ENCODE measurements around the gene FAM83E. TPM values are rescaled to one million over a fixed set of nuclear protein-coding genes. Genes with fewer than 3 reads are reported as not detected.

FAM83E gene
- total and polyA plus RNA-seq, 2 donors (not counting 1 experiment from before 2014, with no cell fraction given), result 0.15 to 4.1 TPM

GRCh38 chr19:48648134-48648533 lies 33.3 kb upstream of the FAM83E start:
- Histone ChIP-seq H3K27me3 (replicated peaks in 1 of 4; ENCODE audit: control extremely low read depth in 1 of 4, control insufficient read depth in 3 of 4, insufficient read depth in 4 of 4, low read length in 3 of 4) (no peaks in the 10 kb centered on the region), H3K4me2 (replicated peaks; ENCODE audit: low read depth, low read length, poor library complexity, severe bottlenecking) (no peak overlapping the region), H3K9me3 (ENCODE audit: control extremely low read depth in 1 of 3, control insufficient read depth in 2 of 3, insufficient read depth in 1 of 3, low read length in 2 of 3) (peaks cover 0 to 8% (median 0%) of the 10 kb centered on the region in 3 donors), H2AFZ (ENCODE audit: insufficient read depth, low read depth, low read length, poor library complexity, severe bottlenecking) (no peak overlapping the region), H3K9ac (ENCODE audit: low read length) (no peak overlapping the region), H3K79me2 (ENCODE audit: control insufficient read depth, insufficient read depth, low read length) (peaks cover 26% of the 10 kb centered on the region), H3K27ac (ENCODE audit: low read length in 2 of 2) (peak overlapping the region in 1 of 2 donors; percentile 48), H3K4me3 (ENCODE audit: control extremely low read depth in 1 of 5, extremely low read depth in 1 of 5, insufficient read depth in 1 of 5, low read depth in 2 of 5, low read length in 4 of 5) (no peak overlapping the region), H3K4me1 (ENCODE audit: control insufficient read depth in 2 of 2, insufficient read depth in 2 of 2, low read length in 2 of 2) (peaks cover 23 to 48% of the 10 kb centered on the region in 2 donors), H3K36me3 (replicated peaks in 1 of 2; ENCODE audit: control extremely low read depth in 1 of 2, control insufficient read depth in 1 of 2, extremely low read depth in 1 of 2, insufficient read depth in 2 of 2, low read length in 1 of 2) (no peaks in the 10 kb centered on the region), H4K20me1 (ENCODE audit: control insufficient read depth, insufficient read depth, low read length, poor library complexity, severe bottlenecking) (no peaks in the 10 kb centered on the region)
- POLR2A ChIA-PET, result interaction anchor here (0.6 to 1.2 kb wide), 4 partner anchors 10 to 317 kb away, joined by 5 to 12 read pairs (median 8); partner anchors contain the start of gene FTL
- TF ChIP-seq CTCF (IDR thresholded peaks at IDR 0.05) (no peak), EZH2 (IDR thresholded peaks at IDR 0.05; ENCODE audit: borderline replicate concordance, insufficient read depth, low read depth, low read length, poor library complexity, severe bottlenecking) (no peak)
- peaks cover 52% of the 10 kb centered on the region for H3K4me1 Mint-ChIP-seq
- H3K27me3 Mint-ChIP-seq, result no peaks in the 10 kb centered on the region
- H3K27ac Mint-ChIP-seq, result peak overlapping the region; percentile 87
- H3K4me3 Mint-ChIP-seq, result peak overlapping the region; percentile 59
- no peak for ATAC-seq (ENCODE audit: low read depth)
- H3K9me3 Mint-ChIP-seq (ENCODE audit: insufficient read depth), result no peaks in the 10 kb centered on the region
- WGBS (ENCODE audit: insufficient coverage), result no CpG with 5 or more reads among the region's 2 CpGs
- intact Hi-C loops (cut with micrococcal nuclease), result no loop called here
- CTCF ChIA-PET, result interaction anchor here (0.7 to 2.7 kb wide), 6 partner anchors 14 to 629 kb away, joined by 3 to 20 read pairs (median 4); no protein-coding TSS in a partner anchor
- no peak for DNase-seq

GRCh38 chr19:48646722-48647216 lies 31.9 kb upstream of the FAM83E start:
- no peak for TF ChIP-seq CTCF (IDR thresholded peaks at IDR 0.05)
- TF ChIP-seq EZH2 (IDR thresholded peaks at IDR 0.05; ENCODE audit: borderline replicate concordance, insufficient read depth, low read depth, low read length, poor library complexity, severe bottlenecking), result no peak
- no peak for ATAC-seq (ENCODE audit: low read depth)
- H2AFZ ChIP-seq (ENCODE audit: insufficient read depth, low read depth, low read length, poor library complexity, severe bottlenecking), result peak overlapping the region; percentile 97
- H3K27ac Mint-ChIP-seq, result peak overlapping the region; percentile 92
- H3K36me3 ChIP-seq (replicated peaks in 1 of 2; ENCODE audit: control extremely low read depth in 1 of 2, control insufficient read depth in 1 of 2, extremely low read depth in 1 of 2, insufficient read depth in 2 of 2, low read length in 1 of 2), result no peaks in the 10 kb centered on the region
- H3K9ac ChIP-seq (ENCODE audit: low read length), result peak overlapping the region; percentile 87
- peaks cover 49% of the 10 kb centered on the region for H3K4me1 Mint-ChIP-seq
- H3K27me3 ChIP-seq (replicated peaks in 1 of 4; ENCODE audit: control extremely low read depth in 1 of 4, control insufficient read depth in 3 of 4, insufficient read depth in 4 of 4, low read length in 3 of 4), result no peaks in the 10 kb centered on the region
- 0% methylated on average over 5 of the region's 10 CpGs for WGBS (ENCODE audit: insufficient coverage)
- peaks cover 38% of the 10 kb centered on the region for H3K79me2 ChIP-seq (ENCODE audit: control insufficient read depth, insufficient read depth, low read length)
- POLR2A ChIA-PET, result interaction anchor here (0.6 to 2.4 kb wide), 8 partner anchors 9 to 347 kb away, joined by 3 to 22 read pairs (median 8); partner anchors contain the start of genes DBP, GYS1, RPL18 and RUVBL2
- peak overlapping the region; percentile 74 to 80 for H3K27ac ChIP-seq (ENCODE audit: low read length in 2 of 2)
- no peaks in the 10 kb centered on the region for H3K27me3 Mint-ChIP-seq
- H3K4me3 Mint-ChIP-seq, result peak overlapping the region; percentile 96
- intact Hi-C loops (cut with micrococcal nuclease), result loop anchor here (1.0 to 2.0 kb wide), 9 partner anchors 8 to 319 kb away; partner anchors contain the start of gene FTL
- DNase-seq, result peak; percentile 46
- peaks cover 0 to 8% (median 0%) of the 10 kb centered on the region in 3 donors for H3K9me3 ChIP-seq (ENCODE audit: control extremely low read depth in 1 of 3, control insufficient read depth in 2 of 3, insufficient read depth in 1 of 3, low read length in 2 of 3)
- no peaks in the 10 kb centered on the region for H4K20me1 ChIP-seq (ENCODE audit: control insufficient read depth, insufficient read depth, low read length, poor library complexity, severe bottlenecking)
- H3K4me3 ChIP-seq (ENCODE audit: control extremely low read depth in 1 of 5, extremely low read depth in 1 of 5, insufficient read depth in 1 of 5, low read depth in 2 of 5, low read length in 4 of 5), result peak overlapping the region in 4 of 5 experiments; percentile 53 to 95 (median 76)
- CTCF ChIA-PET, result interaction anchor here (1.0 to 3.5 kb wide), 9 partner anchors 10 to 324 kb away, joined by 3 to 51 read pairs (median 9); partner anchors contain the start of gene DBP
- peaks cover 23 to 45% of the 10 kb centered on the region in 2 donors for H3K4me1 ChIP-seq (ENCODE audit: control insufficient read depth in 2 of 2, insufficient read depth in 2 of 2, low read length in 2 of 2)
- H3K4me2 ChIP-seq (replicated peaks; ENCODE audit: low read depth, low read length, poor library complexity, severe bottlenecking), result peak overlapping the region; percentile 99
- no peaks in the 10 kb centered on the region for H3K9me3 Mint-ChIP-seq (ENCODE audit: insufficient read depth)

All from B cell (primary cell).